LNCaP clone FGC (cell line): ENCODE measurements around the gene EEIG1.

Experiments
- DNase-seq: peaks from one replicate; pipeline ENCODE4 v3.0.0-alpha.2; 2011; ENCODE audit warnings: low read depth
- H3K4me3 ChIP-seq: 2 replicates; pipeline ENCODE4 v1.5.1; 2011; ENCODE audit warnings: mild to moderate bottlenecking, low read depth, low read length, control low read depth
- CTCF ChIP-seq: IDR thresholded peaks from 2 replicates; pipeline ENCODE4 v1.5.1; 2012; ENCODE audit warnings: mild to moderate bottlenecking; ENCODE audit not compliant: control insufficient read depth, insufficient read depth; ENCODE audit errors: extremely low read depth

EEIG1 gene

GRCh38 chr9:127935765-127936221 lies 45.0 kb downstream of the EEIG1 start:
- TF ChIP-seq CTCF = no peak
- peak overlapping the region; percentile 68; the same call in 1 of the 2 replicates for H3K4me3 ChIP-seq
- DNase-seq = no peak

- no peak overlapping the region for H3K4me3 ChIP-seq
- no peak for TF ChIP-seq CTCF
- no peak for DNase-seq
These were observed 45.8 kb downstream of the EEIG1 start for GRCh38 chr9:127934986-127935385.

GRCh38 chr9:127934248-127934647 lies 46.5 kb downstream of the EEIG1 start:
- no peak for DNase-seq
- no peak for TF ChIP-seq CTCF
- H3K4me3 ChIP-seq = no peak overlapping the region

- DNase-seq = no peak
- TF ChIP-seq CTCF = no peak
- peak overlapping the region; percentile 49; the same call in 1 of the 2 replicates for H3K4me3 ChIP-seq
These were observed 49.5 kb downstream of the EEIG1 start for GRCh38 chr9:127931092-127931881.
